ENCODE data around the gene COX8C.

COX8C gene

DNA sequence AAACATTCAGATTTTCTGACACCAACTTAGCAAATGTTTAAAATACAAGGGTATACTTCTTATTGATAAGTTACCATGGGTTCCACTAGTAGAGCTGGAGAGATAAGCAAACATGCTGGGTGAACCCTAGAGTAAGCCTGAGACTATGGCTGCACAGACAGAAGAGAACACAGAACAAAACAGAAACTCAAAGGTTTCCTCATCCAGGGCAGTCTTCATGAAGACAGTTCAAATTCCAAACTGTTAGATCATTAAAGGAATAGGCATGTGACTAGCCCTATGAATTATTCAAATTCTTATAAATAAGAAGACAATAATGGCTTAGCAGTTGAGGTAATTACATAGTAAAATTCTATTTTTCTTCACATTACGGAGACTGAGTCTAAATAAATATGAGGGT is 42.2 kb upstream of the COX8C start:
- TF ChIP-seq, protein P1, sequence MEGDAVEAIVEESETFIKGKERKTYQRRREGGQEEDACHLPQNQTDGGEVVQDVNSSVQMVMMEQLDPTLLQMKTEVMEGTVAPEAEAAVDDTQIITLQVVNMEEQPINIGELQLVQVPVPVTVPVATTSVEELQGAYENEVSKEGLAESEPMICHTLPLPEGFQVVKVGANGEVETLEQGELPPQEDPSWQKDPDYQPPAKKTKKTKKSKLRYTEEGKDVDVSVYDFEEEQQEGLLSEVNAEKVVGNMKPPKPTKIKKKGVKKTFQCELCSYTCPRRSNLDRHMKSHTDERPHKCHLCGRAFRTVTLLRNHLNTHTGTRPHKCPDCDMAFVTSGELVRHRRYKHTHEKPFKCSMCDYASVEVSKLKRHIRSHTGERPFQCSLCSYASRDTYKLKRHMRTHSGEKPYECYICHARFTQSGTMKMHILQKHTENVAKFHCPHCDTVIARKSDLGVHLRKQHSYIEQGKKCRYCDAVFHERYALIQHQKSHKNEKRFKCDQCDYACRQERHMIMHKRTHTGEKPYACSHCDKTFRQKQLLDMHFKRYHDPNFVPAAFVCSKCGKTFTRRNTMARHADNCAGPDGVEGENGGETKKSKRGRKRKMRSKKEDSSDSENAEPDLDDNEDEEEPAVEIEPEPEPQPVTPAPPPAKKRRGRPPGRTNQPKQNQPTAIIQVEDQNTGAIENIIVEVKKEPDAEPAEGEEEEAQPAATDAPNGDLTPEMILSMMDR (conservative IDR thresholded peaks at IDR 0.05; ENCODE audit: low read depth, low read length): no peak
- DNase-seq (ENCODE audit: low read depth): peak; percentile 77
- H3K4me3 ChIP-seq (ENCODE audit: low read depth, low read length): no peak overlapping the region

DNA sequence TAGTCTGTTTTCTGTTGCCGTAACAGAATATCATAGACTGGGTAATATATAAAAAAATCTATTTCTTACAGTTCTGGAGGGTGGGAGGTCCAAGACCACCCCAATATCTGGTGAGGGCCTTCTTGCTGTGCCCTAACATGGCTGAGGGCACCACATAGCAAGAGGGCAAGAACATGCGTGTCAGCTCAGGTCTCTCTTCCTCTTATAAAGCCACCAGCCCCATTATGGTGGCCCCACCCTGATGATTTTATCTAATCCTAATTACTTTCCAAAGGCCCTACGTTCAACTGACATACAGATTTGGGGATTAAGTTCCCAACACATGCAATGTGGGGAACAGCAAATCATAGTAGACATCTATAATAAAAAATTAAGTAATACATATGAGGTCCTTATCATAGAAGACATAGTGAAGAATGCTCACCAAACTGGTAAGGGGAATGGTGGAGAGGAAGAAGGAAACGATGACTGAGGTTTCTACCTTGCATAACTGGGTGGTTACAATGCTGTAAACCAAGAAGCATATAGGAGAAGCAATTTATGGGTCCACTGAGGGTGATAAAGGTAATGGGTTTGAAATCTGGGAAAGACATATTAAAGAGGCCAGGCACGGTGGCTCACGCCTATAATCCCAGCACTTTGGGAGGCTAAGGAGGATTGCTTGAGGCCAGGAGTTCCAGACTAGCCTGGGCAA is 41.1 kb upstream of the COX8C start:
- no peak for DNase-seq (ENCODE audit: low read depth)
- TF ChIP-seq, protein P1 (conservative IDR thresholded peaks at IDR 0.05; ENCODE audit: low read depth, low read length): no peak
- no peak overlapping the region for H3K4me3 ChIP-seq (ENCODE audit: low read depth, low read length)

DNA sequence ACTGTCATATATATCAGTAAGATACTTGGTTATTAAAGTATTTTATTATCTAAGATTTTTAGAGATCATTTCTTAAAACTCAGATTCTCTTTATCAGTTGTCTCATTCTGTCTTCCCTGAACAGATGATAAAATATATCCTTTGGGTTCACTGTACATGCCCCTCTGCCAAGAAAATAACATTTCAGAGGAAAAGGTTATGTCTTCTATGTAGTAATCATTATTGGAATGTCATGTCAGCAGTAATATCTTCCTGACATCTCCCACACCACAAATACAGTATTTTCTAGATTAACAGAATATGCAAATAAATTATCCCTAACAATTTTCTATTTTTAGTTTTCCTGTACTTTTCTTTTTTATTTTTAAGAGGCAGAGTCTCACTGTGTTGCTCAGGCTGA is 40.2 kb upstream of the COX8C start:
- no peak overlapping the region for H3K4me3 ChIP-seq (ENCODE audit: low read depth, low read length)
- DNase-seq (ENCODE audit: low read depth): no peak
- TF ChIP-seq, protein P1 (conservative IDR thresholded peaks at IDR 0.05; ENCODE audit: low read depth, low read length): no peak

DNA sequence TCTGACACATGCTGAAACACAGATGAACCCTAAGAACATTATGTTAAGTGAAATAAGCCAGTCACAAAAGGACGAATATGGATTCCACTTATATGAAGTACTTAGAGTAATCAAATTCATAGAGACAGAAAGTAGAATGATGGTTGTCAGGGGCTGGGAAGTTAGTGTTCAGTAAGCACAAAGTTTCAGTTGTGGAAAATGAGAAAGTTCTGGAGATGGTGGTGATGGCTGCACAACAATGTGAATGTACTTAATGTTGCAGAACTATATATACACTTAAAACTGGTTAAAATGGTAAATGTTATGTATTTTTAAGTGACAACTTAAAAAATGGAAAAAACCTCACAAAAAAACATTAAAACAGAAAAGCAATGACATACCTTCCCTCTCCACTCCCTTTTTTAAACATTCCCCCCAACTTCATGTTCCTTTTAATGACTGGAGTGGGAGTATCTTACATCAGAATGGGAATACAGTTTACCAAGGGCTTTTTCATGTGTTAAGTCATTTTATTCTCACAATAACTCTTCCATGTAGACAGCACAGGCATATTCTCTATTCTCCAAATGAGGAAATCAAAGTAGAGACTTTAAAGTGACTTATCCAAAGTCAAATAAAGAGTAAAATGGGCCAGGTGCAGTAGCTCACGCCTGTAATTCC is 38.2 kb upstream of the COX8C start:
- TF ChIP-seq, protein P1 (conservative IDR thresholded peaks at IDR 0.05; ENCODE audit: low read depth, low read length): no peak
- no peak for DNase-seq (ENCODE audit: low read depth)
- no peak overlapping the region for H3K4me3 ChIP-seq (ENCODE audit: low read depth, low read length)

- TF ChIP-seq, protein P1 (conservative IDR thresholded peaks at IDR 0.05; ENCODE audit: low read depth, low read length): no peak
- H3K4me3 ChIP-seq (ENCODE audit: low read depth, low read length): no peak overlapping the region
- no peak for DNase-seq (ENCODE audit: low read depth)
These were observed 37.5 kb upstream of the COX8C start for GRCh38 chr14:93309427-93309966.

DNA sequence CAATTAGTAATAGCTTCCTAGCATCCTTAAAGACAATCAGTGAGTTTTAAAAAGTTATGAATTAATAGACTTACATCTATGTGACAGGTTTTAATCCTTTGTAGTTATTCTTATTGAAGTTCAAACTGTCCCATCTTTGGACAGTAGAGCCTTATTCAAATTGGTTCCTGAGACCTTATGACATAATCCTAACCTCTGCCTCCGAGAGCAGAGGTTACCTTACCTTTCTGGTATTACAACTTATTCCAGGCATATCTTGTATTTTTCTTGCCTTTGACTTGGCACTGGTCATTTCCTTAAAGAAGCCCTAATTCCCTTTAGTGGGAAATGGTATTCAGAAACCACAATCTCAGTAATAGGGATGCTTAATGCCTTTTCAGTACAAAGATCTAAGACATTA is 35.9 kb upstream of the COX8C start:
- TF ChIP-seq, protein P1 (conservative IDR thresholded peaks at IDR 0.05; ENCODE audit: low read depth, low read length): no peak
- DNase-seq (ENCODE audit: low read depth): no peak
- no peak overlapping the region for H3K4me3 ChIP-seq (ENCODE audit: low read depth, low read length)

Data from choroid plexus epithelial cell (primary cell).